GM12875 (cell line): ENCODE data around the gene EEF1A2.

Source experiments
- H3K4me3 ChIP-seq: one replicate; pipeline ENCODE4 v1.5.1; 2011; ENCODE audit warnings: low read depth, low read length, control low read depth
- TF ChIP-seq, protein P1 (sequence below): IDR thresholded peaks from 2 replicates; pipeline ENCODE4 v1.5.1; 2011; ENCODE audit warnings: low read depth, mild to moderate bottlenecking, control low read depth, inconsistent platforms, low read length, moderate library complexity, borderline replicate concordance; ENCODE audit not compliant: insufficient read depth

Gene EEF1A2

DNA sequence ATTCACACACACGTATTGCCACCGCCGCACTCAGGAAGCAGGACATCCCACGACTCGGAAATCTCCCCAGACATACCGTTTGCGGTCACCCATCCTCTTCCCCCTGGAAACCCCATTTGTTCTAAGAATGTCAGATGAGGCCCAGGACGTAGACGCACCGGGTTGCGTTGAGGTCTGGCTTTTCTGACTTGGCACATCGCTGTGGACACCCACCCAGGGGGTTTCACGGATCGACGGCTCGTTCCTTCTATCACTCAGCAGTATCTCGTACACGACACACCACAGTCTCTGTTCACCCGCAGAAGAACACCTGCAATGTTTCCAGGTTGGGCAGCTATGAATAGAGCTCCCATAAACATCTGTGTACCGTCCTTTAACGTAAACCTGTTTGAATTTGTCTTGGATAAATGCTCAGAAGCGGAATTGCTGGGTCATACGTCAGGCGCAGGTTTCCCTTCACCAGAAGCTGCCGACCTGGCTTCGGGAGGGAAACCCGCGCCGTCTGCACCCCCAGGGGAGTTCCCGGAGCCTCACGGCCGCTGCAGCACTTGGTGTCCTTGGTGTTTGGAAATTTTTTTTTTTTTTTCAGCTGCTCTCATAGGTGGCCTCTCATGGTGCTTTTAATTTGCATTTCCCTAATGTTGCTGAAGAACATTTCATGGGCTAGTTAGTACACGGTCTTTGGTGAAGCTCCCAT, 9.3 kb upstream of the EEF1A2 start:
- no peak overlapping the region for H3K4me3 ChIP-seq

GRCh38 chr20:63507083-63507743, 8.3 kb upstream of the EEF1A2 start:
- TF ChIP-seq, protein P1, sequence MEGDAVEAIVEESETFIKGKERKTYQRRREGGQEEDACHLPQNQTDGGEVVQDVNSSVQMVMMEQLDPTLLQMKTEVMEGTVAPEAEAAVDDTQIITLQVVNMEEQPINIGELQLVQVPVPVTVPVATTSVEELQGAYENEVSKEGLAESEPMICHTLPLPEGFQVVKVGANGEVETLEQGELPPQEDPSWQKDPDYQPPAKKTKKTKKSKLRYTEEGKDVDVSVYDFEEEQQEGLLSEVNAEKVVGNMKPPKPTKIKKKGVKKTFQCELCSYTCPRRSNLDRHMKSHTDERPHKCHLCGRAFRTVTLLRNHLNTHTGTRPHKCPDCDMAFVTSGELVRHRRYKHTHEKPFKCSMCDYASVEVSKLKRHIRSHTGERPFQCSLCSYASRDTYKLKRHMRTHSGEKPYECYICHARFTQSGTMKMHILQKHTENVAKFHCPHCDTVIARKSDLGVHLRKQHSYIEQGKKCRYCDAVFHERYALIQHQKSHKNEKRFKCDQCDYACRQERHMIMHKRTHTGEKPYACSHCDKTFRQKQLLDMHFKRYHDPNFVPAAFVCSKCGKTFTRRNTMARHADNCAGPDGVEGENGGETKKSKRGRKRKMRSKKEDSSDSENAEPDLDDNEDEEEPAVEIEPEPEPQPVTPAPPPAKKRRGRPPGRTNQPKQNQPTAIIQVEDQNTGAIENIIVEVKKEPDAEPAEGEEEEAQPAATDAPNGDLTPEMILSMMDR, result no peak
- H3K4me3 ChIP-seq, result no peak overlapping the region

More for the DNA sequence above, 9.3 kb upstream of the EEF1A2 start:
- TF ChIP-seq, protein P1, result no peak

DNA sequence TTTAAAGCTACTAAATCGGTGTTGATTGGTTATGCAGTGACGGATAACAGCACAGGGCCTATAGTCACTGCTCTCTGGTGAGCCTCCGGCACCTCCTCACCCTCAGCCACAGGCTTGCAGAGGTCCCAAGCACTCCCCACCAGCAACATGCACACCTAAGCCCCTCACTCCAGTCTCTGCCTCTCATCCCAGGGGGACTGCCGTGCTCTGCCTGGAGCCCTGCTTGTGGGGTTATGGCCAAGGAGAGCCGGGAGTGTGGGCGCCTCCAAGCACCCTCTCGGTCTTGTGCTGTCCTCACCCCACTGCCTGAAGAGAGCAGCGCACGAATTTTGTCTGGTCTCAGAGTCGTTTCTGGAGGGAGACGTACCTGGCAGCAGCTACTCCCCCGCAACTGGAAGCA, 6.8 kb upstream of the EEF1A2 start:
- TF ChIP-seq, protein P1, result no peak
- H3K4me3 ChIP-seq, result no peak overlapping the region

DNA sequence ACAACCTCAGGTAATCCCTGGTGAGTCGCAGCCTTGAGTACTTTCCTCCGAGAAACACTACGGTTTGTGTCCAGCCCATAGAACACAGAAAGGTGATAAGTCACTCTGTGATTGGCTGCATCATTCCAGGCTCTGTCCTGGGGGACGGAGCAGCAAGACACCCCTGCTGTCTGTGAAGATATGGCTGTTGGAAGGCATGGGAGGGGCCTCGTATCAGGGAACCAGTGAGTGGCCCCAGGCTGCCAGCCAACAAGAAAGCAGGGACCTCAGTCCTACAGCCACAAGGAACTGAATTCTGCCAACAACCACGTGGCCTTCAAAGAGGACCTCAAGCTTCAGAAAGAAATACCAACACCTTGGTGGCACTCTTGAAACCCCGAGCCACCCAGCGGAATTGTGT, 6.4 kb upstream of the EEF1A2 start:
- TF ChIP-seq, protein P1, result no peak
- no peak overlapping the region for H3K4me3 ChIP-seq

- TF ChIP-seq, protein P1, result no peak
- H3K4me3 ChIP-seq, result no peak overlapping the region
Observed at GRCh38 chr20:63504642-63505041, 5.8 kb upstream of the EEF1A2 start.

GRCh38 chr20:63503524-63503923, 4.6 kb upstream of the EEF1A2 start:
- H3K4me3 ChIP-seq, result no peak overlapping the region
- TF ChIP-seq, protein P1, result no peak

GRCh38 chr20:63502671-63503172, 3.8 kb upstream of the EEF1A2 start:
- TF ChIP-seq, protein P1, result no peak
- no peak overlapping the region for H3K4me3 ChIP-seq
